GM23248 (cell line): ENCODE data around the gene CMIP.

Experiments used
- EZH2 ChIP-seq: fragments of 200-600 bp; sonication (generic); IDR thresholded peaks from 2 replicates; pipeline ENCODE4 v1.6.1; 2018; ENCODE audit warnings: antibody characterized with exemption, mild to moderate bottlenecking; ENCODE audit not compliant: insufficient read depth, poor library complexity, severe bottlenecking
- EZH2phosphoT487 ChIP-seq: fragments of 200-600 bp; sonication (generic); IDR thresholded peaks from 2 replicates; pipeline ENCODE4 v1.6.1; 2018; ENCODE audit warnings: antibody characterized with exemption, moderate library complexity, mild to moderate bottlenecking, low read depth; ENCODE audit not compliant: insufficient read depth

DNA sequence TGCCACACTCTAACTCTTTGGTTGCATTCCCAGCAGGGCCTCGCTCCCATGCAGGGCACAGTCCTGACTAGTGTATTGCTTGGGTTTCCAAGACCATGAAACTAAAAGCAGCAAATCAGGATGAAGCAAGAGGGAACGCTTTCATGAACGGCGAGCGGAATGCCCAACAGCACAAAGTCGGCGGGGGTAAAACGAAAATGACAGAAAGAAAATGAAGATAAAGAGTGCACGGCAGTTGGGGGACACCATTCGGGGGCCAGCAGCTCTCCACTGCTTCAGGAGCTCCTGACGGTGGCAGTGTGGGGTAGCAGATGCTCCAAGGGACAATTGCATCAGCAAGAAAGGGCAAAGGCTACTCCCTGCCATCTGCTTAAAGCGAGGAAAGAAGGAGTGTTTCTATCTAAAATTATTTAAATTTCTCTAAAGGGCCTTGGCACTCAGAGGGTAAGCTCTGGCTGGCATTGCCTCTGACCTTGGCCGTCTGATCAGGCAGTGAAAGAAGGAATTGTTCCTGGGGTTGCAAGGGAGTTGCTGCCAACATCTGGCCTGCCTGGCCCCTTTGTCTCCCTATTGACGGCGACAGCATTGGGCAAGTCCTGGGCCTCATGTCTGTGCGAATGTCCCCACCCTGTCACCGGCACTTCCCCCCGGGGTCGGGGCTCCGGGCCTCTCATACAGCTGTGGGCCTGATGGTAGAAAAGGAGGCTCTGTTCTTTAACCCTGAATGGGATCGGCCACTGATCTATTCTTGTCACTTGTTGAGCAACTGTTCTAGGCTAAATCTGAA, 138.2 kb downstream of the CMIP start:
- no peak for TF ChIP-seq EZH2phosphoT487
- TF ChIP-seq EZH2 = no peak
